Suprapubic skin (tissue), 4 donors: ENCODE measurements around the gene CELF5.

ENCODE experiments used
- EP300 ChIP-seq: sonication (generic); formaldehyde crosslinking; IDR thresholded peaks from one replicate; pipeline ENCODE4 v1.6.1; 2017; ENCODE audit warnings: antibody characterized with exemption
- POLR2A ChIP-seq, 2 donors: fragments of 450-650 bp; IDR thresholded peaks; one replicate each; pipeline ENCODE4 v1.6.1; 2017; ENCODE audit warnings: antibody characterized with exemption in 2 of 2, mild to moderate bottlenecking in 2 of 2, moderate library complexity in 2 of 2
- POLR2AphosphoS5 ChIP-seq, 3 donors: sonication (generic); formaldehyde crosslinking; IDR thresholded peaks; one replicate each; pipeline ENCODE4 v1.6.1; 2017; ENCODE audit warnings: antibody characterized with exemption in 3 of 3
- TF ChIP-seq, protein P1 (sequence below), 2 donors: fragments of 200-600 bp in 1 of 2; fragments of 450-650 bp in 1 of 2; sonication (generic) in 1 of 2; IDR thresholded peaks; one replicate each; pipeline ENCODE4 v1.5.1; 2016 to 2019; ENCODE audit warnings: antibody characterized with exemption in 2 of 2, mild to moderate bottlenecking in 1 of 2, moderate library complexity in 1 of 2

DNA sequence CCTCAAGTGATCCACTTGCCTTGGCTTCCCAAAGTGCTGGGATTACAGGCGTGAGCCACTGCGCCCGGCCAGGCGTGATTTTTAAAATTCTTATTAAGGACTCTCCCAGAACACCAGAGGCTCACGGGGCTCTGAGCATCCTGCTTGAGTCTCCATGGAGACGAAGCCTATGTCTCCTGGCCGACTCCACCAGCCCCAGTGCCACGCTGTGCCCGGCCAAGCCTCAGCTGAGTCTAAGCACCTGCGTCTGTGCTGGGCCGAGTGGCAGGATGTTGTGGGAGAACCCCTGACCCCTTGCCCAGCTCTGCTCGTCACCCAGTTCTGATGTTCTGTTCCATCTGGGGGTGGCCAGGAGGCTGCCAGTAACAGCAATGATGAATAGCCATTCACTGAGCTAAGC, 3.9 kb upstream of the CELF5 start:
- TF ChIP-seq, protein P1, sequence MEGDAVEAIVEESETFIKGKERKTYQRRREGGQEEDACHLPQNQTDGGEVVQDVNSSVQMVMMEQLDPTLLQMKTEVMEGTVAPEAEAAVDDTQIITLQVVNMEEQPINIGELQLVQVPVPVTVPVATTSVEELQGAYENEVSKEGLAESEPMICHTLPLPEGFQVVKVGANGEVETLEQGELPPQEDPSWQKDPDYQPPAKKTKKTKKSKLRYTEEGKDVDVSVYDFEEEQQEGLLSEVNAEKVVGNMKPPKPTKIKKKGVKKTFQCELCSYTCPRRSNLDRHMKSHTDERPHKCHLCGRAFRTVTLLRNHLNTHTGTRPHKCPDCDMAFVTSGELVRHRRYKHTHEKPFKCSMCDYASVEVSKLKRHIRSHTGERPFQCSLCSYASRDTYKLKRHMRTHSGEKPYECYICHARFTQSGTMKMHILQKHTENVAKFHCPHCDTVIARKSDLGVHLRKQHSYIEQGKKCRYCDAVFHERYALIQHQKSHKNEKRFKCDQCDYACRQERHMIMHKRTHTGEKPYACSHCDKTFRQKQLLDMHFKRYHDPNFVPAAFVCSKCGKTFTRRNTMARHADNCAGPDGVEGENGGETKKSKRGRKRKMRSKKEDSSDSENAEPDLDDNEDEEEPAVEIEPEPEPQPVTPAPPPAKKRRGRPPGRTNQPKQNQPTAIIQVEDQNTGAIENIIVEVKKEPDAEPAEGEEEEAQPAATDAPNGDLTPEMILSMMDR (IDR thresholded peaks at IDR 0.05), result no peak
- TF ChIP-seq EP300 (no peak), POLR2A (IDR thresholded peaks at IDR 0.05) (no peak), POLR2AphosphoS5 (IDR thresholded peaks at IDR 0.05) (no peak)
